GM23248 (cell line): ENCODE measurements around the gene CDH13. TPM values are rescaled to one million over a fixed set of nuclear protein-coding genes. Genes with fewer than 3 reads are reported as not detected.

Source experiments
- DNase-seq: peaks from one replicate; pipeline ENCODE4 v3.0.0-alpha.2; 2015
- H2AFZ ChIP-seq: fragments of 200-600 bp; sonication (generic); 2 replicates; pipeline ENCODE4 v1.6.1; 2016; ENCODE audit warnings: antibody characterized with exemption
- H3F3A ChIP-seq: fragments of 200-600 bp; sonication (generic); 2 replicates; pipeline ENCODE4 v1.6.1; 2016; ENCODE audit warnings: mild to moderate bottlenecking, antibody characterized with exemption, mixed run types; ENCODE audit not compliant: insufficient read depth
- H3K27ac ChIP-seq: fragments of 200-600 bp; sonication (generic); 2 replicates; pipeline ENCODE4 v1.5.1; 2016; ENCODE audit warnings: mild to moderate bottlenecking
- H3K27me3 ChIP-seq: fragments of 200-600 bp; sonication (generic); replicated peaks from 2 replicates; pipeline ENCODE4 v1.6.1; 2016; ENCODE audit warnings: mild to moderate bottlenecking; ENCODE audit not compliant: insufficient read depth
- H3K36me3 ChIP-seq: fragments of 200-600 bp; sonication (generic); 2 replicates; pipeline ENCODE4 v1.6.1; 2016; ENCODE audit warnings: low read depth, mild to moderate bottlenecking
- H3K4me1 ChIP-seq: fragments of 200-600 bp; sonication (generic); 2 replicates; pipeline ENCODE4 v1.6.1; 2016; ENCODE audit warnings: mild to moderate bottlenecking; ENCODE audit not compliant: insufficient read depth
- H3K4me2 ChIP-seq: fragments of 200-600 bp; sonication (generic); one replicate; pipeline ENCODE4 v1.6.1; 2016; ENCODE audit warnings: mild to moderate bottlenecking; ENCODE audit not compliant: unreplicated experiment
- H3K4me3 ChIP-seq: fragments of 200-600 bp; sonication (generic); 2 replicates; pipeline ENCODE4 v1.5.1; 2016; ENCODE audit warnings: mild to moderate bottlenecking
- H3K79me2 ChIP-seq: fragments of 200-600 bp; sonication (generic); 2 replicates; pipeline ENCODE4 v1.6.1; 2016; ENCODE audit warnings: mild to moderate bottlenecking; ENCODE audit not compliant: insufficient read depth
- H3K9ac ChIP-seq: fragments of 200-600 bp; sonication (generic); 2 replicates; pipeline ENCODE4 v1.6.1; 2016; ENCODE audit warnings: mild to moderate bottlenecking
- H3K9me2 ChIP-seq: fragments of 200-600 bp; sonication (generic); 2 replicates; pipeline ENCODE4 v1.6.1; 2016; ENCODE audit warnings: mixed run types, mild to moderate bottlenecking, moderate library complexity; ENCODE audit not compliant: insufficient read depth
- H3K9me3 ChIP-seq: fragments of 200-600 bp; sonication (generic); one replicate; pipeline ENCODE4 v1.6.1; 2017; ENCODE audit warnings: low read depth
- H4K20me1 ChIP-seq: fragments of 200-600 bp; sonication (generic); 2 replicates; pipeline ENCODE4 v1.6.0; 2016; ENCODE audit not compliant: insufficient read depth
- EZH2 ChIP-seq: fragments of 200-600 bp; sonication (generic); IDR thresholded peaks from 2 replicates; pipeline ENCODE4 v1.6.1; 2018; ENCODE audit warnings: antibody characterized with exemption, mild to moderate bottlenecking; ENCODE audit not compliant: insufficient read depth, poor library complexity, severe bottlenecking
- EZH2phosphoT487 ChIP-seq: fragments of 200-600 bp; sonication (generic); IDR thresholded peaks from 2 replicates; pipeline ENCODE4 v1.6.1; 2018; ENCODE audit warnings: antibody characterized with exemption, moderate library complexity, mild to moderate bottlenecking, low read depth; ENCODE audit not compliant: insufficient read depth
- WGBS, 2 experiments: methylation state at CpG; one replicate each; pipeline ENCODE4 v1.1.6; 2015 to 2017; ENCODE audit warnings: low lambda C conversion rate in 2 of 2, low coverage in 1 of 2; ENCODE audit errors: missing lambda C conversion rate in 2 of 2; 5-methylcytosine and 5-hydroxymethylcytosine counted together
- in situ Hi-C: fragments of 300-500 bp; cut with MboI; formaldehyde crosslinking; loops from 2 replicates; pipeline ENCODE4 v1.15.0; 2020
- polyA plus RNA-seq: library from polyadenylated mRNA; unstranded; fragments of >200 nt; fragmentation: Nextera tagmentation; extraction: Ambion mirVana; gene quantifications from 2 replicates; pipeline ENCODE4 v1.2.1, GENCODE V29; 2016
- total RNA-seq: library from RNA; depleted of rRNA; stranded (reverse); fragments of >200 nt; shearing (Covaris generic); gene quantifications from 2 replicates; pipeline ENCODE4 v1.2.3, GENCODE V29; 2014

The CDH13 gene
- total and polyA plus RNA-seq, 2 experiments from 2014 or later = 51.0 to 52.8 TPM

GRCh38 chr16:83044589-83044988 is 417.8 kb downstream of the CDH13 start:
- in situ Hi-C loops = no loop called here
- DNase-seq = no peak
- TF ChIP-seq EZH2 = no peak
- TF ChIP-seq EZH2phosphoT487 = no peak
- Histone ChIP-seq H3K36me3 (no peaks in the 10 kb centered on the region), H3K4me2 (no peak overlapping the region), H3K27me3 (no peaks in the 10 kb centered on the region), H3K9me2 (no peaks in the 10 kb centered on the region), H3K4me3 (no peak overlapping the region), H3K27ac (no peak overlapping the region), H2AFZ (no peak overlapping the region), H3F3A (no peaks in the 10 kb centered on the region), H3K9me3 (no peaks in the 10 kb centered on the region), H4K20me1 (no peaks in the 10 kb centered on the region), H3K9ac (no peak overlapping the region), H3K4me1 (peaks cover 7% of the 10 kb centered on the region; the same call in 1 of the 2 replicates), H3K79me2 (no peaks in the 10 kb centered on the region)
- WGBS, 2 experiments = 90 to 93% methylated on average over 10 of the region's 10 CpGs

GRCh38 chr16:83045790-83046189 is 419.0 kb downstream of the CDH13 start:
- Histone ChIP-seq H3F3A (no peaks in the 10 kb centered on the region), H3K9ac (no peak overlapping the region), H3K4me3 (no peak overlapping the region), H4K20me1 (no peaks in the 10 kb centered on the region), H3K9me3 (no peaks in the 10 kb centered on the region), H3K27ac (no peak overlapping the region), H3K27me3 (no peaks in the 10 kb centered on the region), H3K4me2 (no peak overlapping the region), H3K9me2 (no peaks in the 10 kb centered on the region), H2AFZ (no peak overlapping the region), H3K79me2 (no peaks in the 10 kb centered on the region), H3K36me3 (no peaks in the 10 kb centered on the region), H3K4me1 (no peaks in the 10 kb centered on the region)
- in situ Hi-C loops = no loop called here
- DNase-seq = no peak
- TF ChIP-seq EZH2 (no peak), EZH2phosphoT487 (no peak)

GRCh38 chr16:83046664-83047063 is 419.9 kb downstream of the CDH13 start:
- no peak overlapping the region for H3K9ac ChIP-seq
- WGBS, 2 experiments = 11 to 20% methylated on average over 2 of the region's 2 CpGs
- no peaks in the 10 kb centered on the region for H3F3A ChIP-seq
- H3K9me3 ChIP-seq = no peaks in the 10 kb centered on the region
- H3K4me2 ChIP-seq = no peak overlapping the region
- H3K9me2 ChIP-seq = no peaks in the 10 kb centered on the region
- in situ Hi-C loops = no loop called here
- DNase-seq = no peak
- no peaks in the 10 kb centered on the region for H3K79me2 ChIP-seq
- H3K27me3 ChIP-seq = no peaks in the 10 kb centered on the region
- TF ChIP-seq EZH2phosphoT487 (no peak), EZH2 (no peak)
- H3K4me1 ChIP-seq = no peaks in the 10 kb centered on the region
- H3K27ac ChIP-seq = no peak overlapping the region
- H2AFZ ChIP-seq = no peak overlapping the region
- H3K36me3 ChIP-seq = no peaks in the 10 kb centered on the region
- H4K20me1 ChIP-seq = no peaks in the 10 kb centered on the region
- no peak overlapping the region for H3K4me3 ChIP-seq

- no peak overlapping the region for H3K9ac ChIP-seq
- H4K20me1 ChIP-seq = no peaks in the 10 kb centered on the region
- no peaks in the 10 kb centered on the region for H3K79me2 ChIP-seq
- H3F3A ChIP-seq = no peaks in the 10 kb centered on the region
- H3K4me1 ChIP-seq = no peaks in the 10 kb centered on the region
- H3K9me3 ChIP-seq = no peaks in the 10 kb centered on the region
- no peak for DNase-seq
- no peak for TF ChIP-seq EZH2
- TF ChIP-seq EZH2phosphoT487 = no peak
- H2AFZ ChIP-seq = no peak overlapping the region
- in situ Hi-C loops = no loop called here
- H3K4me2 ChIP-seq = no peak overlapping the region
- 59 to 60% methylated on average over 2 of the region's 2 CpGs for WGBS, 2 experiments
- no peaks in the 10 kb centered on the region for H3K9me2 ChIP-seq
- no peaks in the 10 kb centered on the region for H3K27me3 ChIP-seq
- H3K27ac ChIP-seq = no peak overlapping the region
- no peak overlapping the region for H3K4me3 ChIP-seq
- H3K36me3 ChIP-seq = no peaks in the 10 kb centered on the region
These were observed 424.7 kb downstream of the CDH13 start for GRCh38 chr16:83051451-83051850.

GRCh38 chr16:83054283-83054682 is 427.5 kb downstream of the CDH13 start:
- WGBS, 2 experiments = 50 to 57% methylated on average over 2 of the region's 2 CpGs
- in situ Hi-C loops = no loop called here
- peak; percentile 23 for DNase-seq

More at GRCh38 chr16:83054283-83054682, 427.5 kb downstream of the CDH13 start:
- Histone ChIP-seq H3K4me3 (no peak overlapping the region), H3K9me3 (no peaks in the 10 kb centered on the region), H3K9me2 (no peaks in the 10 kb centered on the region), H3F3A (no peaks in the 10 kb centered on the region), H2AFZ (no peak overlapping the region), H3K9ac (no peak overlapping the region), H3K36me3 (no peaks in the 10 kb centered on the region), H3K27me3 (no peaks in the 10 kb centered on the region), H3K4me1 (no peaks in the 10 kb centered on the region), H3K4me2 (no peak overlapping the region), H3K79me2 (no peaks in the 10 kb centered on the region), H3K27ac (no peak overlapping the region), H4K20me1 (no peaks in the 10 kb centered on the region)
- TF ChIP-seq EZH2 = no peak
- no peak for TF ChIP-seq EZH2phosphoT487
